ENCODE results near the gene CCDC57. TPM values are rescaled to one million over a fixed set of nuclear protein-coding genes. Genes with fewer than 3 reads are reported as not detected.

CCDC57 gene
- total and polyA plus RNA-seq, 9 of the 15 experiments (the other 6 are each of a cell fraction or from before 2014, with no cell fraction given) = 0.83 to 36.2 (median 13.6) TPM

DNA sequence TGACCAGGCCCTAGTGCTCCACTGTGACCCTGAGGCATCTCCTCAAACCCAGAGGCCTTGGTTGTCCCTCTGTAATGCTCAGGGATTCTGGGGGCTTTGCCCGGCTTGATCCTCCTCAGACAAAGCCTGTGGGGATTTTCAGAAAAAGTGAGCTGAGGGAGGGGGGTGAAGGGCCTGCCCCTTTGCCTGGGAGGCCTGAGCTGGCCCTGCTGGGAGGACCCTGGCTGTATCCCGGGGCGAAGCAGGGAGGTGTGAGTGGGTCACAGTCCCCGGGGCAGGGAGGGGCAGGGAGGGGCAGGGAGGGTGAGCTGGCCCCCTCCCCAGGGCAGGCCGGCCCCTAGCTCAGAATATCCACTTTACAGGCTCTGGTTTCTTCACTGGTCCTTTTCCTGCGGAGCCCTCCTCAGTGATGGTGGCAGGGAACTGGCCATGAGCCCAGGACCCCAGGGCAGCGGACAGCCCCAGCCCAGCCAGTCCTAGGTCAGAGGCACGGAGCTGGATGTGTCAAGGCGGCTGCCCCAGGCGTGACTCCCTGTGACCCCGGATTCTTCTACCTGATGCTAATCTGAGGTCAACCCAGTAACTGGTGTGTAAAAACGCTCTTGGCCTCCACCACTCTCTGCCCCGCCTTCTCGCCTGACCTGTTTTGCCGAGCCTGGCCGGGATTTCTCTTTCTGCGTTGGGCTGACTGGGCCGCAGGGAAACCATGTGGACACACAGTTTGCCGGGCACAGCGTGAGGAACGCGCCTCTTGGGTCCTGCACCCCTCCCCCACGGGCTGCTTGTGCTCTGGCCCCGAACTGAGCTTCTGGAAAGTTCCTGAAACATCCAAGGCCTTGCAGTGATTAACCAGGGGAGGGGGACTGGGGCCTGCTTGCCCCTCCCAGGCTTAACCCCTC, 108.8 kb downstream of the CCDC57 start (continued):
- TF ChIP-seq, protein P1, sequence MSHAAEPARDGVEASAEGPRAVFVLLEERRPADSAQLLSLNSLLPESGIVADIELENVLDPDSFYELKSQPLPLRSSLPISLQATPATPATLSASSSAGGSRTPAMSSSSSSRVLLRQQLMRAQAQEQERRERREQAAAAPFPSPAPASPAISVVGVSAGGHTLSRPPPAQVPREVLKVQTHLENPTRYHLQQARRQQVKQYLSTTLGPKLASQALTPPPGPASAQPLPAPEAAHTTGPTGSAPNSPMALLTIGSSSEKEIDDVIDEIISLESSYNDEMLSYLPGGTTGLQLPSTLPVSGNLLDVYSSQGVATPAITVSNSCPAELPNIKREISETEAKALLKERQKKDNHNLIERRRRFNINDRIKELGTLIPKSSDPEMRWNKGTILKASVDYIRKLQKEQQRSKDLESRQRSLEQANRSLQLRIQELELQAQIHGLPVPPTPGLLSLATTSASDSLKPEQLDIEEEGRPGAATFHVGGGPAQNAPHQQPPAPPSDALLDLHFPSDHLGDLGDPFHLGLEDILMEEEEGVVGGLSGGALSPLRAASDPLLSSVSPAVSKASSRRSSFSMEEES (CRISPR knock-in tag; IDR thresholded peaks at IDR 0.05) = no peak
- TF ChIP-seq CCNT2 (IDR thresholded peaks at IDR 0.05; ENCODE audit: borderline replicate concordance, extremely low read depth, insufficient read length, low read depth, low read length) (peak; percentile 23), SMARCC2 (IDR thresholded peaks at IDR 0.05; ENCODE audit: low read depth) (no peak), SNIP1 (IDR thresholded peaks at IDR 0.05; ENCODE audit: low read depth) (no peak), THRAP3 (IDR thresholded peaks at IDR 0.05; ENCODE audit: borderline replicate concordance) (no peak), ZNF174 (CRISPR knock-in tag; IDR thresholded peaks at IDR 0.05) (no peak), ZNF274 (IDR thresholded peaks at IDR 0.05; ENCODE audit: borderline replicate concordance, low read depth, low read length) (no peak), RFX7 (CRISPR knock-in tag; IDR thresholded peaks at IDR 0.05) (no peak), ZNF778 (CRISPR knock-in tag; IDR thresholded peaks at IDR 0.05) (no peak), L3MBTL2 (IDR thresholded peaks at IDR 0.05) (peak; percentile 62)
- TF ChIP-seq, protein P2, sequence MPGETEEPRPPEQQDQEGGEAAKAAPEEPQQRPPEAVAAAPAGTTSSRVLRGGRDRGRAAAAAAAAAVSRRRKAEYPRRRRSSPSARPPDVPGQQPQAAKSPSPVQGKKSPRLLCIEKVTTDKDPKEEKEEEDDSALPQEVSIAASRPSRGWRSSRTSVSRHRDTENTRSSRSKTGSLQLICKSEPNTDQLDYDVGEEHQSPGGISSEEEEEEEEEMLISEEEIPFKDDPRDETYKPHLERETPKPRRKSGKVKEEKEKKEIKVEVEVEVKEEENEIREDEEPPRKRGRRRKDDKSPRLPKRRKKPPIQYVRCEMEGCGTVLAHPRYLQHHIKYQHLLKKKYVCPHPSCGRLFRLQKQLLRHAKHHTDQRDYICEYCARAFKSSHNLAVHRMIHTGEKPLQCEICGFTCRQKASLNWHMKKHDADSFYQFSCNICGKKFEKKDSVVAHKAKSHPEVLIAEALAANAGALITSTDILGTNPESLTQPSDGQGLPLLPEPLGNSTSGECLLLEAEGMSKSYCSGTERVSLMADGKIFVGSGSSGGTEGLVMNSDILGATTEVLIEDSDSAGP (CRISPR knock-in tag; IDR thresholded peaks at IDR 0.05) = no peak
- TF ChIP-seq, protein P3, sequence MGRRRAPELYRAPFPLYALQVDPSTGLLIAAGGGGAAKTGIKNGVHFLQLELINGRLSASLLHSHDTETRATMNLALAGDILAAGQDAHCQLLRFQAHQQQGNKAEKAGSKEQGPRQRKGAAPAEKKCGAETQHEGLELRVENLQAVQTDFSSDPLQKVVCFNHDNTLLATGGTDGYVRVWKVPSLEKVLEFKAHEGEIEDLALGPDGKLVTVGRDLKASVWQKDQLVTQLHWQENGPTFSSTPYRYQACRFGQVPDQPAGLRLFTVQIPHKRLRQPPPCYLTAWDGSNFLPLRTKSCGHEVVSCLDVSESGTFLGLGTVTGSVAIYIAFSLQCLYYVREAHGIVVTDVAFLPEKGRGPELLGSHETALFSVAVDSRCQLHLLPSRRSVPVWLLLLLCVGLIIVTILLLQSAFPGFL (CRISPR knock-in tag; IDR thresholded peaks at IDR 0.05) = no peak
- TF ChIP-seq, protein P4, sequence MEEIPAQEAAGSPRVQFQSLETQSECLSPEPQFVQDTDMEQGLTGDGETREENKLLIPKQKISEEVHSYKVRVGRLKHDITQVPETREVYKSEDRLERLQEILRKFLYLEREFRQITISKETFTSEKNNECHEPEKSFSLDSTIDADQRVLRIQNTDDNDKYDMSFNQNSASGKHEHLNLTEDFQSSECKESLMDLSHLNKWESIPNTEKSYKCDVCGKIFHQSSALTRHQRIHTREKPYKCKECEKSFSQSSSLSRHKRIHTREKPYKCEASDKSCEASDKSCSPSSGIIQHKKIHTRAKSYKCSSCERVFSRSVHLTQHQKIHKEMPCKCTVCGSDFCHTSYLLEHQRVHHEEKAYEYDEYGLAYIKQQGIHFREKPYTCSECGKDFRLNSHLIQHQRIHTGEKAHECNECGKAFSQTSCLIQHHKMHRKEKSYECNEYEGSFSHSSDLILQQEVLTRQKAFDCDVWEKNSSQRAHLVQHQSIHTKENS (CRISPR knock-in tag; IDR thresholded peaks at IDR 0.05) = no peak
- TF ChIP-seq, protein P5, sequence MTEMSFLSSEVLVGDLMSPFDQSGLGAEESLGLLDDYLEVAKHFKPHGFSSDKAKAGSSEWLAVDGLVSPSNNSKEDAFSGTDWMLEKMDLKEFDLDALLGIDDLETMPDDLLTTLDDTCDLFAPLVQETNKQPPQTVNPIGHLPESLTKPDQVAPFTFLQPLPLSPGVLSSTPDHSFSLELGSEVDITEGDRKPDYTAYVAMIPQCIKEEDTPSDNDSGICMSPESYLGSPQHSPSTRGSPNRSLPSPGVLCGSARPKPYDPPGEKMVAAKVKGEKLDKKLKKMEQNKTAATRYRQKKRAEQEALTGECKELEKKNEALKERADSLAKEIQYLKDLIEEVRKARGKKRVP (CRISPR knock-in tag; IDR thresholded peaks at IDR 0.05) = no peak
- TF ChIP-seq, protein P6, sequence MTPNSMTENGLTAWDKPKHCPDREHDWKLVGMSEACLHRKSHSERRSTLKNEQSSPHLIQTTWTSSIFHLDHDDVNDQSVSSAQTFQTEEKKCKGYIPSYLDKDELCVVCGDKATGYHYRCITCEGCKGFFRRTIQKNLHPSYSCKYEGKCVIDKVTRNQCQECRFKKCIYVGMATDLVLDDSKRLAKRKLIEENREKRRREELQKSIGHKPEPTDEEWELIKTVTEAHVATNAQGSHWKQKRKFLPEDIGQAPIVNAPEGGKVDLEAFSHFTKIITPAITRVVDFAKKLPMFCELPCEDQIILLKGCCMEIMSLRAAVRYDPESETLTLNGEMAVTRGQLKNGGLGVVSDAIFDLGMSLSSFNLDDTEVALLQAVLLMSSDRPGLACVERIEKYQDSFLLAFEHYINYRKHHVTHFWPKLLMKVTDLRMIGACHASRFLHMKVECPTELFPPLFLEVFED (CRISPR knock-in tag; conservative IDR thresholded peaks at IDR 0.05) = no peak
- TF ChIP-seq, protein P7, sequence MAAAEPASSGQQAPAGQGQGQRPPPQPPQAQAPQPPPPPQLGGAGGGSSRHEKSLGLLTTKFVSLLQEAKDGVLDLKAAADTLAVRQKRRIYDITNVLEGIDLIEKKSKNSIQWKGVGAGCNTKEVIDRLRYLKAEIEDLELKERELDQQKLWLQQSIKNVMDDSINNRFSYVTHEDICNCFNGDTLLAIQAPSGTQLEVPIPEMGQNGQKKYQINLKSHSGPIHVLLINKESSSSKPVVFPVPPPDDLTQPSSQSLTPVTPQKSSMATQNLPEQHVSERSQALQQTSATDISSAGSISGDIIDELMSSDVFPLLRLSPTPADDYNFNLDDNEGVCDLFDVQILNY (CRISPR knock-in tag; IDR thresholded peaks at IDR 0.05) = no peak
